BE2C (cell line): ENCODE measurements around the gene BAHCC1. TPM values are rescaled to one million over a fixed set of nuclear protein-coding genes. Genes with fewer than 3 reads are reported as not detected.

Experiments used
- DNase-seq: peaks from one replicate; pipeline ENCODE4 v3.0.0-alpha.2; 2020
- H3K27me3 ChIP-seq: fragments of 250-450 bp; sonication (Bioruptor Pico); 2 replicates; pipeline ENCODE4 v1.5.1; 2020; ENCODE audit warnings: mild to moderate bottlenecking
- H3K36me3 ChIP-seq: fragments of 250-450 bp; sonication (Bioruptor Pico); 2 replicates; pipeline ENCODE4 v1.5.1; 2020; ENCODE audit warnings: mild to moderate bottlenecking
- H3K4me1 ChIP-seq: fragments of 250-450 bp; sonication (Bioruptor Pico); 2 replicates; pipeline ENCODE4 v1.5.1; 2020
- H3K4me3 ChIP-seq: 2 replicates; pipeline ENCODE4 v1.5.1; 2011; ENCODE audit warnings: low read depth, low read length
- H3K9me3 ChIP-seq: fragments of 250-450 bp; sonication (Bioruptor Pico); 2 replicates; pipeline ENCODE4 v1.5.1; 2020
- CTCF ChIP-seq: IDR thresholded peaks from 2 replicates; pipeline ENCODE4 v1.5.1; 2012; ENCODE audit warnings: mild to moderate bottlenecking, low read depth, low read length
- polyA plus RNA-seq: library from polyadenylated mRNA; unstranded; fragments of >200 nt; gene quantifications from one replicate; pipeline ENCODE4 v1.2.1, GENCODE V29; 2012; ENCODE audit warnings: low read depth, missing spikeins; ENCODE audit not compliant: insufficient read length, insufficient read depth

BAHCC1 gene
- polyA plus RNA-seq: 23.2 TPM

DNA sequence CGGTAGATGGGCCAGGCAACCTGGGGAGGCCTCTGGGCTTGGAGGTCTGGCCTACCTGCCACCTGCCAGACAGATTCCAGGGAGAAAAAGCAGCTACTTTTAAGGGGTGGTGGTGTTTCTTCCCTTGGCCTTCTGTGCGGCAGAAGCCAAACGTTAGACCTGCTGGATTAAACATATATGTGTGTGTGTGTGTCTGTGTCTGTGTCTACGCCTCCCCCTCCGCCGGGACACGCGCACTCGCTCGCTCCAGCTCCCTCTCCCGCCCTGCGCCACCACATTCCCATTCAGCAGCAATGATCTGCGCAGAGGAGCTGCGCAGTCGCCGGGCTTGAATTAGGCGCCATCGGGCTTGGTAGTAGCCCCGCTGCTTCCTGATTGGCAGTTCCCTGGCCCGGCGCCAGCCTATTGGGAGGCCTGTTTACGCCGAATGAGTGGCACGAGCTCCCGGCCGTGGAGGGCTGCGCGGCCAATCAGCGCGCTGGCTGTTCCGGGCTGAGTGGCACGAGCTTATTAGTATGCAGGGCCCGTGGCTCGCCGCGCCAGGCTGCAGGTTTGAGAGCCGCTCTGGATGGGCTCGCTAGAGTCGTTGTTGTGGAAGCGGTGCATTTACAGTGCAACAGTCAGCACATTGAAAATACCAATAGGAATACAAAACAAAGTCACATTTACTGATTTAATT lies at the start of gene BAHCC1:
BAHCC1 (plus strand) TSS at position 537 of the 679 bp plus-strand sequence. CDS start 4,283 bp downstream, outside the sequence.
- no peak for TF ChIP-seq CTCF
- DNase-seq: peak; percentile 100
- Histone ChIP-seq H3K27me3 (peaks cover 24% of the 10 kb centered on the region), H3K36me3 (no peaks in the 10 kb centered on the region), H3K4me1 (peaks cover 7% of the 10 kb centered on the region), H3K9me3 (no peaks in the 10 kb centered on the region), H3K4me3 (peak within 1 kb of the TSS; percentile 89)

- peaks cover 12% of the 10 kb centered on the region for H3K36me3 ChIP-seq
- TF ChIP-seq CTCF: no peak
- peak; percentile 100 for DNase-seq
- peaks cover 15% of the 10 kb centered on the region for H3K4me1 ChIP-seq
- H3K9me3 ChIP-seq: no peaks in the 10 kb centered on the region
- H3K27me3 ChIP-seq: peaks cover 25% of the 10 kb centered on the region
- H3K4me3 ChIP-seq: peak overlapping the region; percentile 74
Measured at GRCh38 chr17:81346090-81346907, 49.0 kb upstream of the BAHCC1 start.

GRCh38 chr17:81346908-81347349 lies 48.3 kb upstream of the BAHCC1 start:
- Histone ChIP-seq H3K9me3 (no peaks in the 10 kb centered on the region), H3K4me3 (peak overlapping the region; percentile 74), H3K4me1 (peaks cover 14% of the 10 kb centered on the region), H3K36me3 (peaks cover 12% of the 10 kb centered on the region), H3K27me3 (peaks cover 19% of the 10 kb centered on the region)
- no peak for TF ChIP-seq CTCF
- DNase-seq: no peak

- Histone ChIP-seq H3K4me1 (peaks cover 14% of the 10 kb centered on the region), H3K9me3 (no peaks in the 10 kb centered on the region), H3K4me3 (no peak overlapping the region), H3K27me3 (peaks cover 16% of the 10 kb centered on the region), H3K36me3 (peaks cover 11% of the 10 kb centered on the region)
- no peak for TF ChIP-seq CTCF
- DNase-seq: no peak
Measured at GRCh38 chr17:81347437-81347836, 47.8 kb upstream of the BAHCC1 start.

- no peak for TF ChIP-seq CTCF
- no peak overlapping the region for H3K4me3 ChIP-seq
- DNase-seq: no peak
- H3K9me3 ChIP-seq: no peaks in the 10 kb centered on the region
- peaks cover 14% of the 10 kb centered on the region for H3K4me1 ChIP-seq
- peaks cover 5% of the 10 kb centered on the region; the same call in 1 of the 2 replicates for H3K36me3 ChIP-seq
- H3K27me3 ChIP-seq: peaks cover 7% of the 10 kb centered on the region
Measured at GRCh38 chr17:81348097-81349055, 46.9 kb upstream of the BAHCC1 start.
